Cerebellar cortex (tissue), 1 donor: ENCODE measurements around the gene PPP1R9B.
A peak's percentile ranks its signal among the peaks of the same experiment; 100 is the strongest.

Experiments
- DNase-seq: peaks from one replicate; pipeline ENCODE4 v3.0.0-alpha.2; 2015; ENCODE audit warnings: low spot score

PPP1R9B gene, protein sequence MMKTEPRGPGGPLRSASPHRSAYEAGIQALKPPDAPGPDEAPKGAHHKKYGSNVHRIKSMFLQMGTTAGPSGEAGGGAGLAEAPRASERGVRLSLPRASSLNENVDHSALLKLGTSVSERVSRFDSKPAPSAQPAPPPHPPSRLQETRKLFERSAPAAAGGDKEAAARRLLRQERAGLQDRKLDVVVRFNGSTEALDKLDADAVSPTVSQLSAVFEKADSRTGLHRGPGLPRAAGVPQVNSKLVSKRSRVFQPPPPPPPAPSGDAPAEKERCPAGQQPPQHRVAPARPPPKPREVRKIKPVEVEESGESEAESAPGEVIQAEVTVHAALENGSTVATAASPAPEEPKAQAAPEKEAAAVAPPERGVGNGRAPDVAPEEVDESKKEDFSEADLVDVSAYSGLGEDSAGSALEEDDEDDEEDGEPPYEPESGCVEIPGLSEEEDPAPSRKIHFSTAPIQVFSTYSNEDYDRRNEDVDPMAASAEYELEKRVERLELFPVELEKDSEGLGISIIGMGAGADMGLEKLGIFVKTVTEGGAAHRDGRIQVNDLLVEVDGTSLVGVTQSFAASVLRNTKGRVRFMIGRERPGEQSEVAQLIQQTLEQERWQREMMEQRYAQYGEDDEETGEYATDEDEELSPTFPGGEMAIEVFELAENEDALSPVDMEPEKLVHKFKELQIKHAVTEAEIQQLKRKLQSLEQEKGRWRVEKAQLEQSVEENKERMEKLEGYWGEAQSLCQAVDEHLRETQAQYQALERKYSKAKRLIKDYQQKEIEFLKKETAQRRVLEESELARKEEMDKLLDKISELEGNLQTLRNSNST

DNA sequence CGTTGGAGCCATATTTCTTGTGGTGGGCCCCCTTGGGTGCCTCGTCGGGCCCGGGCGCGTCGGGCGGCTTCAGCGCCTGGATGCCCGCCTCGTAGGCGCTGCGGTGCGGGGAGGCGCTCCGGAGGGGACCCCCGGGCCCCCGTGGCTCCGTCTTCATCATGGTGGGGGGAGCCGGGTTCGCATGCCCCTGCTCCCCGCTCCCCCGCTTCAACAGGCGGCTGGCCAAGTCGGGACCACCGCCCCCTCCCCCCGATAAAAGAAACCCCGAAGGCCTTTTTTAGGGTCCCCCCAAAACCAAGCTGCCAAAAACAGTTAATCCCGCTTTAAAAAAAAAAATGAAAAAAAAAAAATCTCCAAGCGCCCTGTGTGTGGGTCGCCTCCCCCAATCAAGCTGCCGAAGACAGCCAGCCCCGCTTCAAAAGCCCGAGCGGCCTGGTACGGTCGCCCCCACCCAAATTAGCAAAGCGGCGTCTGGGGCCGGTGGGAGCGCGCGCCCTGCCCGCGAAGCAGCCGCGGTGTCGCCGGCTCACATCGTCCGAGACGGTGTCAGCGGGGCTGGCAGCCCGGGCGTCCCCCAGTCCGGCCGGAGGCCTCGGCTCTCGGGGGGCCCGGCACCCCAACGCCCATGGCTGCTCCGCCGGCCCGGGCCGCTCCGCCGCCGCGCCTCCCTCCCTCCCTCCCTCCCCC, at the start of gene PPP1R9B:
Gene PPP1R9B (minus strand): TSS at position 324 of the 687 bp plus-strand sequence. CDS start 164 bp downstream, at position 160.
- DNase-seq: no peak

DNA sequence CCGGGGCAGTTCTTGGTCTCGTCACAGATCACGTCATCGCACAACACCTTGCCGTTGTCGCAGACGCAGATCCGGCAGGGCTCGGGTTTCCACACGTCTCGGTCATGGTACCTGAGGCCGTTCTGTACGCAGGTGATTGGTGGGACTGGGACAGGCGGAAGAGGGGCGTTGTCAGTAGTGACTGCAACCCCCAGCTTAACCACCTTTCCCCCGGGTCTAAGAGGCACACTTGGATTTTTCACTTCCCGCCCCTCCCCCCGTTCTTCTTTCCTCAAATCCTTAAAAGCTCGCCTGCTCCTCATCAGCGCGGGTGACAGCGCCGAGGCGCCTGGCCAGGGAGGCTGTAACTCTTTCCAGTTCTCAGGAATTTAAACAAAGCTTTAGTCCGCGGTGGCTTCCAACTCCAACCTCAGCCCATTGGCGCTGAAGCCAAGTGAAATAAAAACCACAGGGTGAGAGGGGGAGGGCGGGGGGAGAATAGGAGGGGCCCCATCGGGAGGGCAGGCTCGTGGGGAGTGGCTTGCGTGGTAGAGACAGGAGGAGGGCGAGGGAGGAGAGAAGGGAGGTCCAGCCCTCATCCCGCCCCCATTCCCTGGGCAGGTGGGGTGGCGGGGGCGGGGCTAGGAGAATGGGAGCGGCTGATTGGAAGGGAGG, 49.5 kb upstream of the PPP1R9B start:
- DNase-seq: peak; percentile 58

DNA sequence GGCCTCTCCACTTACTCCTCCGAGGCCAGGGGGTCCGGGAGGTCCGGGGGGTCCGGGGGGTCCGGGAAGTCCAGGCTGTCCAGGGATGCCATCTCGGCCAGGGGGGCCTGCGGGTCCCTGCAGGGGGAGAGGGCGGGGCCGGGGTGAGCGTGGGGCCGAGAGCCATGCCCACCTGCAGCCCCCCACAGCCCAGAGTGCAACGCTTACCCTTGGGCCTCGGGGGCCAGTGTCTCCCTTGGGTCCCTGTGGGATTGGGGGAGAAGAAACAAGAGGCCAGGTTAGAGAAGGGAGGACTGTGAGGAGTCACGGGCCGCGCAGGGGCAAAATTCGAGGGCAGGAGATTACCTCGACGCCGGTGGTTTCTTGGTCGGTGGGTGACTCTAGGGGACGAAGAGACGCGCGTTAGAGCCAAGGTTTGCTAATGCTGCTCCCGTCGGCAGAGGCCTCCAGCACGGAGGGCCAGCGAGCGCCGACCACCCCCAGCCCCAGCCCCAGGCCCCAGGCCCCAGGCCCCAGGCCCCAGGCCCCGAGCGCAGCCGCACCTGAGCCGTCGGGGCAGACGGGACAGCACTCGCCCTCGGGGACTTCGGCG, 48.8 kb upstream of the PPP1R9B start:
- DNase-seq: no peak

DNA sequence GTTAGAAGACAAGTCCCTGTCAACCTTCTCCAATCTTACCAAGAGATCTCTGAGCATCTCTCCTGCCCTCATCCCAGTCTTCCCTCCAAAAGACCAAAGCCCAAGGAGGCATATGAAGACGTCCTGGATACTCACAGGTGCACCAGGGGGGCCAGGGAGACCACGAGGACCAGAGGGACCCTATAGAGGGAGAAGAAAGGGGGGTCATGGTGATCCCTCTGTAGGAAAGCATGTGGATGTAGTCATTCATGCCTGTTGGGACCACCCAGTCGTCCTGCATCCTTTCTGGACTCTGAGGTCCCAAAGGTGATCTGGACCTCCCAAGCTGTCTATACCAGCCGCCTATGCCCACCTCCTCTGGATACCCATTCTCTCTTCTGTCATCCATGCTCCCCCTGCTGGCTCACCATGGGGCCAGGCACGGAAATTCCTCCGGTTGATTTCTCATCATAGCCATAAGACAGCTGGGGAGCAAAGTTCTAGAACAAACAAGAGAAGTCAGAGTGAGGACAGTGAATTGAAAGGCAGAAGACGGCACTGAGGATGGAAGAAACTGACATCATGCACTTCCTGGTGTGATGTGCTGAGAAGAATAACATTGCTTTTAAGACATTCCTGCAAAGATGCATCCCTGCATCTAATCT, 47.7 kb upstream of the PPP1R9B start:
- peak; percentile 39 for DNase-seq

DNA sequence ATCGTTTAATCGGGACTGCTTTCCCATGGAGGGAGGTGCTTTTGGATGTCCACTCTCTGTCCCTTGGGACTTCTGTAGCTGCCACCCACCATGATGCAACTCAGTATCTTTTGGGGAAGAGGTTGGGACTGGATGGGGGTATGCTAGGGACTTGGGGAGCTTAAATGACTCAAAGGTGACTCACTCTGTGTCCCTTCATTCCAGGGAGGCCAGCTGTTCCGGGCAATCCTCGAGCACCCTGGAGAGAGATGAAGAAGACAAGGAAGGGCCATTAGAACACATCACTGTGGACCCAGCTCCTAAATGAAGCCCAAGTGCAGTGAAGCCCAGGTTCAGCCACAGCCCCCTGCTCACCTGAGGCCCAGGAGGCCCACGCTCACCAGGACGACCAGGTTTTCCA, 46.3 kb upstream of the PPP1R9B start:
- no peak for DNase-seq

DNA sequence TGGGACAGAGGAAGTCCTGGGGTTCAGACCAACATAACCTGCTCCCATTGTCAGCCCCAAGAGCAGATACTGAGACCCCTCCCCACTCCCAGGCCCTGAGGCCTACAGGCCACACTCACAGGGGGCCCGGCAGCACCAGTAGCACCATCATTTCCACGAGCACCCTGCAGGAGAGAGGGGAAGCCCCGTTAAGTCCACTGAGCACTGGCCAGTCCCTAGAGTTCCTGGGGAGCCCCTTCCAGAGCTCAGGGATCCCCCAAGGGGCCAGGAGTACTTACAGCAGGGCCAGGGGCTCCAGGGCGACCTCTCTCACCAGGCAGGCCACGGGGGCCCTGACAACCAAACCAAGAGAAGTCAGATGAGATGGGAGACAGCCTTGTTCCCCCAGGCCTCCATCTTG, 45.6 kb upstream of the PPP1R9B start:
- DNase-seq: no peak

DNA sequence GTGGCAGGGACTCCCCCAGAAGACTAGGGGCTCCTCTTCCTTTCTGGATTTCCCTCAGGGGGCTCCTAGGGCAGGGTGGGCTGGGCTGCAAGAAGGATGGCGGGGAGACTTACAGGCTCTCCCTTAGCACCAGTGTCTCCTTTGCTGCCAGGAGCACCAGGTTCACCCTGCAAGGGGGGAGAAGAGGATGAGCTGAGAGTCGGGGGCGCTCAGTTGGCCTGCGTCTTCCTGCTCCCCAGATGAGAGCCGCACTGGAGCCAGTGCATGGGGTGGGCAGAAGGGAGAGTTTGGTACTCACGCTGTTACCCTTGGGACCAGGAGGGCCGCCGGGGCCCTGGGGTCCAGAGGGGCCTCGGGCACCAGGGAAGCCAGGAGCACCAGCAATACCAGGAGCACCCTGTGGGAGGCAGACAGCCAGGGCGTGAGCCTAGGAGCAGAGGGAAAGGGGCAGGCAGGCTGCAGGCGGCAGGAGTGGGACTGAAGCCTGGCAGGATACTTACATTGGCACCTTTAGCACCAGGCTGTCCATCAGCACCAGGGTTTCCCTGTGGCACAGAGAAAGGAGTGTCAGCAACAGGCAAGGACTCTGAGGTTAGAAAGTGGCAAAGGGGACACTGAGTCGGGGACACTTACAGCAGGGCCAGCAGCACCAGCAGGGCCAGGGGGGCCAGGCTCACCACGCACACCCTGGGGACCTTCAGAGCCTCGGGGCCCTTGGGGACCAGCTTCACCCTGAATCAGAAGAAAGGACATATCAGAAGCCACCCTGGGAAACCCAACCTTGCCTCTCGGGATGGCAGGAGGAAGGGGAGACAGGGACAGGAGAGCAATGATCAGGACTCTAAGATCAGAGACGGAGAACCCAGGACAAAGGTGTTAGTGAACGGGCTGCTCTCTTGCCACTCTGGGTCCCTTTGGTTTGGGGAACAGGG, 44.7 kb upstream of the PPP1R9B start:
- DNase-seq: no peak

DNA sequence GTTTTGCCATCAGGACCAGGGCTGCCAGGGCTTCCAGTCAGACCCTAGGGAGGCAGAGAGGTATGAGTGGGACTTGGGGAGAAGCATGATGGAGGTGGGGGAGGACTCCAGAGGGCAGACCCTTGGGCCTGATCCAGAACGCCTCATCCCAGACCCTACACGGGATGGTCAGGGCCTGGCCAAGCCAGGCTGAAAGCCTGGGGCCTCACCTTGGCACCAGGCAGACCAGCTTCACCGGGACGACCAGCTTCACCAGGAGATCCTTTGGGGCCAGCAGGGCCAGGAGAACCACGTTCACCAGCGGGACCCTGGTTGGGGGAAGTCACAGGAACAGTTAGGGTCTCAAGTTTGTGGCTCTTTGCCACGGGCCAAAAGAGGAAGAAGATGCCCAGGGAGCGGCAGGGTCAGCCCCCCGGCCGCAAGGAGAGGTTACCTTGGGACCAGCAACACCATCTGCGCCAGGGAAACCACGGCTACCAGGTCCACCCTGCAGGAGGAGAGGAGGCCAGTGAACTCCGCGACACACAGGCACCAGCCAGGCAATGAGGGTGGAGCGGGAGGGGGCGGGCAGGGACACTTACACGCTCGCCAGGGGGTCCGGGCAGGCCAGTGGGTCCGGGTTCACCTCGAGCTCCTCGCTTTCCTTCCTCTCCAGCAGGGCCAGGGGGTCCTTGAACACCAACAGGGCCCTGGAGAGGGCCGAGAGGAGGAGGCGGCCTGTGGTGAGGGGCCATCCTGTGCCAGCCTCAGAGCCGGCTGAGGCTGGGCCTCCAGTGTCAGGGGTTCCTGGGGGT, 43.9 kb upstream of the PPP1R9B start:
- no peak for DNase-seq

DNA sequence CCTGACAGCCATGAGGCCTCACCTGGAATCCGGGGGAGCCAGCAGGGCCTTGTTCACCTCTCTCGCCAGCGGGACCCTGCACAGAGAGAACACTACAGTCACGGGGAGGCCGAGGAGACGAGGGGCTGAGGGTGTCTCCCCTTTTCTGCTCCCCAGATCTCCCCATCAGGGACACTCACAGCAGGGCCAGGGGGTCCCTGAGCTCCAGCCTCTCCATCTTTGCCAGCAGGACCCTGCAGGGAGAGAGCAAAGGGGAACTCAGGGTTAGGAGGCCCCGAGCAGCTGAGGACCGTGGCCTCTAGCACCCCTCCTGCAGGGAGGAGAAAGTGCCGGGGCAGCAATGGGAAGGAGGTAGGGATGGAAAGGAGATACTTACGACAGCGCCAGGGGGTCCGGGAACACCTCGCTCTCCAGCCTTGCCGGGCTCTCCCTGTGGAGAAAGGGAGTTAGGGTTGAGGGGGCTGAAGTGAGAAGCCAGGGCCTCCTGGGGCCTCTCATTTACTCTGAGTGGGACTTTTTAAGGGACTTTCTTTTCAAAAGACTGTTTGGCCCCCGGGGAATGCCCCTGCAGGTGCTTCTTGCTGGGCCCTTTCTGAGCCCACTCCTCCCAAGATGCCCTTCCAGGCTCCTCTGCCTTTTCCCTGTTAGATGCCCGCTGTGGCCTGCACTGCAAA, 42.3 kb upstream of the PPP1R9B start:
- DNase-seq: no peak

DNA sequence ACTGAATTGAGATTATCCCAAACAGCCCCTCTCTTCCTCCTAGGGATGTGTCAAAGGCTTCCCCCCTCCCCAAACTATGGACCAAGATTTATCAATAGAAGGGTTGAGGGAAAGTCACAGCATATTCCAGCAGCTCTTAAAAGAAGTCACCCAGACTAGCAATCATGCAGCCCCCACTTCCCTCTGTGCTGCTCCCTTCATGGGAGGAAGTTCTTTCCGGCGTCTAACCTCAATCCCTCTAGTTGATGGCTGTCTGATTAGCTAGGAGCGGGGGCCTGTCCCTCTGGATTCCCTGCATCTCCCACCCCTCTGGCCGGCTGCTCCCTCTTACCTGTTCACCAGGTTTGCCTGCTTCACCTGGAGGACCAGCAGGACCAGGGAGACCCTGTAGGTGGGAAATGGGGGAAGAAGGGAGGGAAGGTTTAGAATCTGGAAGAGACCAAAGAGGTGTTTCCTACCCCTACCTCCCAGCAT, 41.7 kb upstream of the PPP1R9B start:
- DNase-seq: no peak

DNA sequence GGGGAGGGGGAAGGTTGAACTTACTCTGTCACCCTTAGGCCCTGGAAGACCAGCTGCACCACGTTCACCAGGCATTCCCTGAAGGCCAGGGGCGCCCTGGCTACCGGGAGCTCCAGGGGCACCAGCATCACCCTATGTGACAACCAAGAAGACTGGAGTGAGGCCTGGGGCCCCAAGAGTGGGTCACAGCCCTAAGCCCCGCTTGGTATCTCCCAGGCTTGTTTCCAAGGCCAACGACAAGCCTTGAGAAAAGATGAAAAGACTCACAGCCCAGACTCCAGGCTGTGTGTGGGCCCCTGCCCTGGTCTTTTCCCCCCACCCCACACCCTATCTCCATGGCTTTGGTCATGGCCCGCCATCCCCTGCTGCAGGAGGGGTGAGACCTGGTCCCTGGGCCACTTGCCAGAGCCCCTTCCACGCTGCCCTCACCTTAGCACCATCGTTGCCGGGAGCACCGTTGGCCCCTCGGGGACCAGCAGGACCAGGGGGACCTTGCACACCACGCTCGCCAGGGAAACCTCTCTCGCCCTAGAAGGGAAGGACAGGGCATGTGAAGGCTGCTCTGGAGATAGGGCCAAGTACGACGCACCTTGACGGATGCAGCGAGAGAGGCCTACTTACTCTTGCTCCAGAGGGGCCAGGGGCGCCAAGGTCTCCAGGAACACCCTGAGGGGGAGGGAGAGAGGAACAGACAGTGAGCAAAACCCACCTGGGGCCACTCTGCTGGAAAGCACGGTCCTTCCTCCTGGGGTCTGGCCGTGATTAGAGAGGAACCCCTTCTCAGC, 41.1 kb upstream of the PPP1R9B start:
- DNase-seq: no peak

DNA sequence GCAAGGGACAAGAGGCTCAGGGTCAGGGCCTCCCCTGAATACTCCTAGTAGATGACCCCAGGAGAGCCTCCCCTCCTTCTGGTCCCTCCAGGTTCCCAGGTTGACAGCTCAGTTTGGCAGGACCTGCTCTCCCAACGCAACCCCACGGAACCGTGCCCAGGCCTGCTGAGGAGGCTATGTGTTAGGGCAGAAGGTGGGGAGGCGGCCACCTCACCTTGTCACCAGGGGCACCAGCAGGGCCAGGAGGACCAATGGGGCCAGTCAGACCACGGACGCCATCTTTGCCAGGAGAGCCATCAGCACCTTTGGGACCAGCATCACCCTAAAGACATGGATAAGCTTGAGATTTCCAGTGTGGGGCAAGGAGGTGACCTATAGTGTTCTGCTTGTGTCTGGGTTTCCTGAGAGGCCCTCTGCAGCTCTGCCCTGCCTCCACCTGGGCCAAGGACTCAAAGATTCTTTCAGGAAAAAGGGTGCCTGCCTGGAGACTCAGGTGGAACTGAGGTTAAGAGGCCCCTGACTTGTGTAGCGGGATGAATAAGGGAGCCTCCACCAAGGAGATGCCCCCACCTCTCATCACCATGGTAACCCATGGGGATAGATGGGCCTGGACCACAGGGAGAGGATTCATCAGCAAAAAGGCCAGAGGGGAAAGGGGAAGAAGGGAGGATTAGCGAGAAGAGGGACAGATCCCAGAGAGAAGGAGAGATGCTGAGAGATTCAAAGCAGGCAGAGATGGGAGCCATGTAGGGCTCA, 40.3 kb upstream of the PPP1R9B start:
- DNase-seq: no peak

DNA sequence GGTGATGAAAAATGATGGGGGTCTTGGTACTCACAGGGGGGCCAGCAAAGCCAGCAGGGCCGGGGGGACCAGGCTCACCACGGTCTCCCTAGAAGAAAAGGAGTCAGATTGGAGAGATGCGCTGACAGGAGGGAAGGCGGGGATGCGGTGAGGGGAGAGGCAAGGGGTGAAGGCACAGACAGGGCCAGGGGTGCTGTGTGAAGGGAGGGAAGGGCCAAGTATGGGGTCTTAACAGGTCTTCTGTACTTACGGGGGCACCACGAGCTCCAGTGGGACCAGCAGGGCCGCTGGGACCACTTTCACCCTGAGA, 39.8 kb upstream of the PPP1R9B start:
- DNase-seq: no peak

DNA sequence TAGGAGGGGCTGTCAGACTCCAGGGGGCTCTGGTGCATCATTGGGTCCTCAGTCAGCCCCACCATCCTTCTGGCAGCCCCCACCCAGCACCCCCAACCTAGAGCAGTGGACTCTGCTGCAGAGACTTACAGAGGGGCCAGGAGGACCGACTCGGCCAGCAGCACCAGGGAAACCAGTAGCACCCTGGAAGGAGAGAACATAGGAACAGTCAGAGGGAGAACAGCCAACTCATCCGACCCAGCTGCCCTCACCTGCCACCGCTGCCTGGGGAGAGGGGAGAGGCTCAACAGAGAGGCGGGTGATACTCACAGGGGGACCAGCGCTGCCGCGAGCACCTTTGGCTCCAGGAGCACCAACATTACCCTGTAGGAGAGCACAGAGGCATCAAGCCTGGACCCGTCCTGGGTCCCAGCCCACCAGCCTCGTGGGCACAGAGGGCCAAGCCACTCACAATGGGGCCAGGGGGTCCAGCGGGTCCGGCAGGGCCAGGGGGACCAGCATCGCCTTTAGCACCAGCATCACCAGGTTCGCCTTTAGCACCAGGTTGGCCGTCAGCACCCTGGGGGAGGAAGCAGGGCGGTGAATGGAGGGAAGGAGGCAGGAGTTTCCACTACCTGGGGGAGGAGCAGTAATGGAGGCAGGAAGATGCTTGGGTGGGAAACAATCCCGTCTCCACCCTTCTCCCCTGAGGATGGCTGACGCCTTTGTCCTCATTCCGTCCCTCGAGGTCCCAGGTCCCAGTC, 39.2 kb upstream of the PPP1R9B start:
- no peak for DNase-seq

DNA sequence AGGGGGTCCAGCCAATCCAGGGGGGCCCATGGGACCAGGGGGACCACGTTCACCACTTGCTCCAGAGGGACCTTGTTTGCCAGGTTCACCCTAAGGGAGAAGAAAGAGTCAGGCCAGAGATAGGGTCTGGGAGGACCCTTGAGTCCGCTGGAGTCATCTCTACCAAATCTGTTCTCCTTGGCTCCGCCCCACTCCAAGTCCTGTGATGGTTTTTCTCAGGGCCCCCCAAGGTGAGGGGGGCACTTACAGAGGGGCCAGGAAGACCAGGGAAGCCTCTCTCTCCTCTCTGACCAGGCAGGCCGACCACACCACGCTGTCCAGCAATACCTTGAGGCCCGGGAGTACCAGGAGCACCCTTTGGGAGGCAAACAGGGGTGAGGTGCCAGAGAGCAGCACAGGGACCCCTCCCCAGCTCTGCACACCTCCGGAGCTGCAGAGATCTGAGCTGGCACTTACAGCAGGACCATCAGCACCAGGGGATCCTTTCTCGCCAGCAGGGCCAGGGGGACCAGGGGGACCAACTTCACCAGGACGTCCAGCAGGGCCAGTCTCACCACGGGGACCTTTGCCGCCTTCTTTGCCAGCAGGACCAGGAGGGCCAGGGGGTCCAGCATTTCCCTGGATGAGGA, 38.6 kb upstream of the PPP1R9B start:
- no peak for DNase-seq

DNA sequence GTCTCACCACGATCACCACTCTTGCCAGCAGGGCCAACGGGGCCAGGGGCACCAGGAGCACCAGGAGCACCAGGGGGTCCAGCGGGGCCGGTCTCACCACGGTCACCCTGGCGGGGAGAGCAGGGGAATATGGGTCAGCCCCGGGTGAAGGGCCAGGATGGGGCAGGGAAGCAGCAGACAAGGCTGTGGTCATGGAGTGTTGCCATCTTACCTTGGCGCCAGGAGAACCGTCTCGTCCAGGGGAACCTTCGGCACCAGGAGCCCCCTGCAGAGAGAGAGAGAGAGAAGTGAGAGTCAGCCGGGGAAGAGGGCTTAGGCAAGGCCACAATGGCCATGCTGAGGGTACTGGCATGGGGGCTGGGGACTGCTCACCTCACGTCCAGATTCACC, 38.0 kb upstream of the PPP1R9B start:
- no peak for DNase-seq
